GM18867 (cell line): ENCODE results near the gene ZSCAN32.

Source experiments
- ATAC-seq: cut with Tn5 transposase; IDR thresholded peaks from one replicate; pipeline ENCODE4 v1.9.1; 2021; ENCODE audit warnings: mild to moderate bottlenecking, moderate library complexity; ENCODE audit not compliant: unreplicated experiment

ZSCAN32 gene

DNA sequence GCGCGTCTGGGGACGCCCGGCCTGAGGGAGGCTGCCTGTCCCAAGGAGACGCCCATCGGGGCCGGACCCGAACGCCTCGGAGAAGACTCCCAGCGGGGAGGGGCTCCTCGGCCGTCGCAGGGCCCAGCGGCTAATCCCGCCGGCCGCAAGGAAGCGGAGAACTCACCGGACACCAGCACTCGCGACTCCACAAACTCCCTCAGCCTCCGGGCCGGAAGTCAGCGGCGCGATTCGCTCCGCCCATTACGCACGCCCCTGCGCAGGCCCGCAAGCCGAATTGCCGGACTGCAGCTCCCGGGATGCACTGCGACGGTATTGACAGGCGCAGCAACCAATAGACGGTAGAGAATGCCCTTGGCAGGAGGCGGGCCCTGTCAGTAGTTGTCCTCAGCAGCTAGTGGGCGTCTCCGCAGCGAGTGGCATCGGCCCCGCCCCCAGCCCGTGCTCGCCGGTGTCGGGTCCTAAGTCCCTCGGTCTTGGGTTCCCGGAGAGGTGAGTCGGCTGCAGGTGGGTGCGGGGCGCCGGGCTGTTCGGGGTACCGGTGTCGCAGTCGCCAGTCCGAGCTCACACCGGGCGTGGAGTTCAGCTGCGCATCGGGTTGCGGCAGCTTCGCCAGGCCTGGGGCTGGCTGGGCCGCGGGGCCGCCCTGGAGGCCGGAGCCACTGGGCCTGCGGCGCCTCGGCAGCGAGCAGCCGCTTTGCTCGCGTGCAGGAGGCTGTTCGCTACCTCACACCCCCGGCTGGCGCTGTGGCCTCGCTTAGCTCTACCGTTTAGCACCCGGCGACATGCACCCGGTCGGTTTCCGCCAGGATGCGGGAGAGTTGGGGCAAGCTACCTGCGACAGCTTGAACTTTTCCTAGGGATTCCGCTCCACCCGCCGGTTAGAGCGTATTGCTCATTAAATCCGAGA is at the start of gene ZSCAN32, which contains the start of gene ZNF174:
Gene ZSCAN32 (minus strand): TSS at position 226 of the 910 bp plus-strand sequence. CDS start 3,447 bp downstream, outside the sequence.
Gene ZNF174 (plus strand): TSS at position 437 of the 910 bp plus-strand sequence. CDS start 790 bp downstream, outside the sequence.
- peak; percentile 95 for ATAC-seq

DNA sequence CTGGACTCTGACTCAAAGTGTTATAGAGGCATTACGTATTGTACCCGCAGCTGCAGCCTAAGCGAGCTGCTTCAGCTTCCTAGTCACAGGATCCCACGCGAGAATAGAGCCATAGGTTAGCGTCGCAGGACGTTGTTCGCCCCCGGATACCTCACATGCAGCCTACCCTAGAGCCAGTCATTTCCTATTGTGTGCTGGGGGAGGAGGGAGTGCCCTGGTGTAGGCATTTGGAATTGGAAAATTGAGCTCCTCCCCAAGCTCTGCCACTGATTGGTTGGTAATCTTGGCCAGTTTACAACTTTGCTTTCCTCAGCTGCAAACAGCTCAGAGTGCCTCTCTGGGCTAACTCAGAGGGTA is 43.2 kb upstream of the ZSCAN32 start:
- ATAC-seq: no peak

DNA sequence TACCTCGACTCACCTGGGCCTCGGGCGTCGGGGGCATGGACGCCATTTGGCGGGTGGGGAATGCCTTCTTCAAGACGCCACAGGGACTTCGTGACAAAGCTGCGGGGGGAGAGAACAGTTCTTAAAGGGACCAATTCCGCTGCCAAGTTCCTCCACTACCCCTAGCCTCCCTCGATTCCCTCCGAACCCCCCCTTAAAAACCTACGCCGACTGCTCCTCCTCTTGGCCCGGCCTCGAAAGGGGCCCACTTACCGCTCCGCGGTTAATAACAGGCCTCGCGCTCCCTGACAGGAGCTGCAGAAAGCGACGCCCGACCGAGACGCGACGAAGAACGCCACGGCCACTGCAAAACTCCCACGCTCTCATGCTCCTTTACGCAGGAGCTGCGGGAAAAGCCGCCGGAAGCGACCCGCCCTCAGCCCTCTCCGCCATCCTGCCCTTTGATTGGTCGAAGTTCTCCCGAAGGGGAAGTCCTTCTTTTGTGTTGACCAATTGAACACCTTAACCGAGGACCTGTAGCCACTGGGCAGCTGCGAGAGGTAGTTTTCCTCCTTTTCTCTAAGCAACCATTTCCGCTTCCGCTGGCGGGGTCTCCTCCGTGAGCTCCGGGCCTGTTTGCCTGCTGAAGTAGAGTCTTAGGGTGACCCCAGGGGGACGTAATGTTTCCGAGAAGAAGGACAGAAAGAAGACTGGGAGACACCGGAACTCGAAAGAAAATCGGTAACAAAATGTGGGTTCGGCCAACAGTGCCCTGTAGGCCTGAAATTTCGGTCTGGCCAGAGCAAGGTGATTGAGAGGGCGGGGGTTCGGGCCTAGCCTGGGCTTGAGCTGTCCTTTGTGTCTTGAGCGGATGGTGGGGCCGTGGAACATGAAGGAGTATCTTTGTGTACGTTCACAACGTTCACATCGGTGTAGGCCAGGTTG is 42.6 kb upstream of the ZSCAN32 start, which contains the start of the genes NAA60 and ZNF597:
Gene NAA60 (plus strand): TSS at position 573 of the 924 bp plus-strand sequence. CDS start 32,548 bp downstream, outside the sequence.
Gene ZNF597 (minus strand): TSS at position 397 of the 924 bp plus-strand sequence. CDS start 351 bp downstream, at position 46.
- ATAC-seq: peak; percentile 96

DNA sequence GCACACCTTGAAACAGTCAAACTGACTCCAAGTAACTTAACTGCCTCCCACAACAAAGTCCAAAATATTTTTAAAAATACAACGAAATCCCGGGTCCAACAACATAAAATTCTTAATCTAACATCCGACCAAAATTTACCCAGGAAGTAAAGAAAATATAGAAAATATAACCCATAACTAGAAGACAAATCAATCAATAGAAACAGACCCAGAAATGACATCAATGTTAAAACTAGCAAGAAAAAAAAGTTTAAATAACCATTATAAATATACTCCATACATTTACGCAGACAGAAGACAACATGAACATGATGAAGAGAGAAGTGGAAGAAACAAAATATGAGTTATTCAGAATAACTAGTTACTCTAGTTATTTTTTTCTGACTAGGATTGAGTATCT is 38.8 kb upstream of the ZSCAN32 start:
- ATAC-seq: no peak

DNA sequence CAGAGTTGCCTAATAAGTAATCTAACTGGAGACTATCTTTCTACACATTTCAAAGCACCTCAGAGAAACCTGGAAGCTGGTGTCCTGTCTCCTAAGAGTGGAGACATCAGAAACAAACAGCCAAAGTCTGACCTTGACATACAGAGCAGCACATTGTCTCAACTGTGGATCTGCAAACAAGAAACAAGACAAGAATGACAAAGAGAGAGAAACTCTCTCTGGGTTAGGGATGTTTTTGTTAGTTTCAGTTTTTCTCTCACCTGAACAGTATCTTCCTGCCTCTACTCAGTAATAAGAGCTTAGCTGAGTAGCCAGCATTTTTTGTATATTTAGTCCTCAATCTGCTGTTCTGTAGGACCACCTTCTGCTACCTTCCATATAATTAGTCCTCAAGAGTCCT is 33.6 kb upstream of the ZSCAN32 start:
- ATAC-seq: no peak

DNA sequence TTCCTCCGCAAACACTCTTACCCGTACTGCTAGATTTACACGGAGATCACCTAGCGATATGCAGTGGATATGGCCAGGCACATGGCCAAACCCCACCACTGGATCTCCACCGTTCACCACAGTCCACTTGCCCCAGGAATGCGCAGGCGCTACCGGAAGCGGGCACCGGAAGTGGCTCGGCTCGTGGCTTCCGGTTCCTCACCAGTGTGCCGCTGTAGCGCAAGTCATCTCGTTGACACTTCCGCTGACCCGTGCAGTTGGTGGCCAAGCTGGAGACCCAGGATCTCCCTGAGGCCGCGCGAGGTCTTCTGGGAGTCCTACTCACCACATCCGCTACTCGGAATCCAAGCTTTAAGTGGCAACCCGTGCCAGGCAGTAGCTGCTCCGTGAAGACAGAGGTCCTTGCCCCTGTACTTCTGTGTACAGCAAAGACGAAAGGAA is 31.0 kb upstream of the ZSCAN32 start:
- ATAC-seq: no peak

DNA sequence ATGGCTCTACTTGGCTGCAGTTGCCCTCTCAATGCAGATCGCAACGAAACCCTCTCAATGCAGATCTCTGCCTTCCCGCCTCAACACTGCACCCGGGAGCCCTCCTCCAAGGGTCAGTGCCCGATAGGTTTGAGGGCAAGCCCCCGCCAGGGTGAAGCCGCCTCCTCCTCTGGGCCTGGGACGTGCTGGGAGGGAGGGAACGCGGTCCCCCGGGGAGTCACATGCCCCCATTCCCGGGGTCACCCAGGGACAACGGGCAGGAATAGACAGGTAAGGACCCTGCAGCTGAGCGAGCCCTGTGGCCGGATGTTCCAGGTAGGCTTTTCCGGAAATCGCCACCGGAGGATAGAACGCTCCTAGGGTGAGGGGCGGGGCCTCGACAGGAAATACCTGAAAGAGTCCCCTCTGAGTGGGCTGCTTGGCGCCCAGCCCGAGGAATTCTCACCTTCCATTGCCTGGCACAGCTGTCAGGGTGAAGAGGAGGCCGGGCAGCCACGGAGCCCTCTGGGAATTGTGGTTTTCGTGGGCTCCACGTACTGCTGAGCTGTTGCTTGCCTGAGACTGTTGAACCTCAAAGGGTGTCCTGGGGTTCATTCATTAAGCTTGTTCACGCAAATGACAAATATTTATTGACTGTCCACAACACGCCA is 13.1 kb upstream of the ZSCAN32 start:
- no peak for ATAC-seq

DNA sequence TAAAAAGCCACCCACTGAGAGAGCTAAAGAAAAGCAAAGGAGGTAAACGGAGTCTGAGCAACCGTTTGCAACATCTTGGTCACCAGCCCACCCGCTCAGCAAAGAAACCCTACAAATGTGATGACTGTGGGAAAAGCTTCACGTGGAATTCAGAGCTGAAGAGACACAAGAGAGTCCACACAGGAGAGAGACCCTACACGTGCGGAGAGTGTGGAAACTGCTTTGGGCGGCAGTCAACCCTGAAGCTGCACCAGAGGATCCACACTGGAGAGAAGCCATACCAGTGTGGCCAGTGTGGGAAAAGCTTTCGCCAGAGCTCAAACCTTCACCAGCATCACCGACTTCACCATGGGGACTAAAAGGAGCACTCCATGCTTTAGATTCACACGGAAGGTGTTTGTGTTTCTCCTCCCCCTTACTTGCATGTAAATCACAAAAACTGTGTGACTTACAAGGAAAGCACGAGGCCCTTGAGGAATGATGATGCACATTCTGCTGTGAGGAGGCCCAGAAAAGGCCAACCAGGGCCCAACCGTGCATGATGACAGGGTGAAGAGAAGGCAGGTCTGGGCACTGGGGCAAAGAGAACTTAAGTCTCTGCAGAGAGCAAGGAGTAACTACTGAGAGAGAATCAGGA is 7.9 kb upstream of the ZSCAN32 start:
- no peak for ATAC-seq

DNA sequence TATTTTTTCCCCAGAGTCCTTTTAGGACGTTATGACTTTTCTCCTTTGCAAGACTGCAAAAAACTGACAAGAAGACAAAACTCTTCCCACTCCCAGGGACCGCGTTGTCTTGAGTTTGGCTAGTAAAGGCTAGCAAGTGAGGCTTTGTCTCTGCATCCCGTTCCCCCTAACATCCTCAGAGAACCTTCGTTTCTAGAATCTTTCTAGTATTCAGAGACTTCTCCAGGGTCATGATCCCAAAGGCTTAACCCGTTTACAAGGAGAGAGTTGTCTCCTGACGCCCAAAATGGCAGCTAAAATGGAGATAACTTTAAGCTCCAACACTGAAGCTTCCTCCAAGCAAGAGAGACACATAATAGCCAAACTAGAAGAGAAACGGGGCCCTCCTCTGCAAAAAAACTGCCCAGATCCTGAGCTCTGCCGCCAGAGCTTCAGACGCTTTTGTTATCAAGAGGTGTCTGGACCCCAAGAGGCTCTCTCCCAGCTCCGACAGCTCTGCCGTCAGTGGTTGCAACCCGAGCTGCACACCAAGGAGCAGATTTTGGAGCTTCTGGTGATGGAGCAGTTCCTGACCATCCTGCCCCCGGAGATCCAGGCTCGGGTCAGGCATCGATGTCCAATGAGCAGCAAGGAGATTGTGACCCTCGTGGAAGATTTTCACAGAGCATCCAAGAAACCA is 1.1 kb upstream of the ZSCAN32 start:
- ATAC-seq: no peak

DNA sequence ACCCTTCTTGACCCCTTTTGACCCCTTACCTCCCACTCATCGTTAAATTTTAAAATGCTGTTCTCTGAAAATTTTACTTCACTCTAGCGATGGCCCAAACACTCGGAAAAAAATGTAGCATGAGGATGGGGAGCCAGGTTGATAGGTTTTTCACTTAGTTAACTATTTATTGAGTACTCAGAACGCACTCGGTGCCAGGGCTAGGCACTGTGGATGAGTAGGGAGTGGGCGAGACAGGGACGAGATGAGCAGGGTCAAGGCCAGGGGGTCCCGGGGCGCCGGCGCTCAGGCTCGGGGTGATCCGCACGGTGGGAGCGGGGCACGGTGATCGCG is 392 bp downstream of the ZSCAN32 start:
- no peak for ATAC-seq

DNA sequence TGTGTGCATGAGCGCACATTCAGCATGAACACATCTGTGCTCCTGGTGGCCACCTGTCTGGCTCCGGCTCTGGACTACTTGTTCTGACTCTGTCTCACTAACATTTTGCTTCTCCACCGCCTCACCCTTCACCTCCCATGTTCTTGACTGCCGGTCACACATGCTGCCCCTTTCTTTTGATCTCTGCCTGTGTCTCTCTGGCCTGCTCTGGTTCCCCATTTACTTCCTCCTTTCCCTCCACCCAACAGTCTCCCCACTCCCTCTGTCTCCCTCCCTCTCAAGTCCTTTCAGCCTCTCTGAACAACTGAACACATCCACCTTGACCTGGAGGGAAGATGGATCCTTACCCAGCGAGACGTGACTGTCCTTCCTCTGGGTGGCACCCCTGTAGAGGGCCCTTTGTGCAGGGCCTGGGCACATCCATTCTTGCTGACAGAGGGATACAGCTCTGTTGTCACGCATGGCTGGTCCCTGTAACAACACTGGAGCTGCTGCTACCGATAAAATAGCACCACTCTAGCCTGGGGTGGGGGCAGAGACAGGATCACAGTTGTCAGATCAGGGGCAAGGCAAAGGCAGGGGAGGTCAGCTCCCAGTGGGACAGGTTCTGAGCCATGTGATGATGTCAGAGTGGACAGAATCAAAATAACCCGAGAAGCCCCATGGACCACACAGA is 11.0 kb downstream of the ZSCAN32 start:
- no peak for ATAC-seq

DNA sequence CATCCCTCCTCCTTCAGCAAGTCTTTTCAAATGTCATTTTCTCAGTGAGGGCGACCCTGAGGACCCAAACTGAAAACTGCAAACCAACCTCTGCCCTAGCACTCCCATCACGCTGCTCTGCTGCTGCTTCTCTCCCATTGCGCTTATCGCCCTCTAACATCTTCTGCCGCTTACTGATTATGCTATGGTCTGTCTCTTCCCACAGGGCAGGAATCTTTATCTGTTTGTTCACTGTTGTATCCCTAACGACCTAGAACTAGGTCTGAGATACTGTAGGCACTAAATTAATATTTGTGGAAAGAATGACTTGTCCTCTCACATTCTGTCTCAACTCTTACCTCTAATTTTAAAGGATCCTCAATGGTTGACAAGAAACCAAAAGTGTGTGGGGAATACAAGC is 12.5 kb downstream of the ZSCAN32 start:
- ATAC-seq: no peak

DNA sequence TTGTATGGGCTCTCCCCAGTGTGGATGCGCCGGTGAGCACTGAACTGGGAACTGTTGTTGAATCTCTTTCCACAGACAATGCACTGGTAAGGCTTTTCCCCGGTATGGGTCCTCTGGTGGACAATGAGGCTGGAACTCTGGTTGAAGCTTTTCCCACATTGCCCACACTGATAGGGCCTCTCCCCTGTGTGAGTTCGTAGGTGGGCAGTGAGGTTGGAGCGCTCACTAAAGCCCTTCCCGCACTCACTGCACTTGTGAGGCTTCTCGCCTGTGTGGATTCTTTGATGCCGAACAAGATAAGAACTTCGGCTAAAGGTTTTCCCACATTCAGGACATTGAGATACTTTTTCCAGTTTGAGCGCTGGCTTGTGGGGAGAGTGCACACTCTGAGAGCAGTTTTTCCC is 17.8 kb downstream of the ZSCAN32 start:
- no peak for ATAC-seq

DNA sequence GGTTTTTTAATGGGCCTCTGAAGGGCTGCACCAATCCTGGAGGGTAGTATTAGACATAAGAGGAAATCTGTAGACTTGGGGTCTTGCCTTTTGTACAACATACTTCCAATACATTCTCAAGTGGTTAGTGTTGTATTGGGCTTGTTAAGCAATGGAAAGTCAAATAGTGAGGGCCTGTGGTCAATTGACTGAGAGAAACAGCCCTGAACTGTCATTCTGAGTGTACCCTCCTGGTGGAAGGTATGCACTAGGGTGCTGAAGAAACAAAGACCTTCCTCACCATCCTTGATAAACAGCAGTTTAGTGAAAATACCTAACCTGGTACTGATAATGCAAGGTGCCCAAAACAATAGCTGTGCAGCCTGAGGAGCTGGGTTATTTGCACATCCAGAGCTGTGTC is 22.9 kb downstream of the ZSCAN32 start:
- no peak for ATAC-seq

DNA sequence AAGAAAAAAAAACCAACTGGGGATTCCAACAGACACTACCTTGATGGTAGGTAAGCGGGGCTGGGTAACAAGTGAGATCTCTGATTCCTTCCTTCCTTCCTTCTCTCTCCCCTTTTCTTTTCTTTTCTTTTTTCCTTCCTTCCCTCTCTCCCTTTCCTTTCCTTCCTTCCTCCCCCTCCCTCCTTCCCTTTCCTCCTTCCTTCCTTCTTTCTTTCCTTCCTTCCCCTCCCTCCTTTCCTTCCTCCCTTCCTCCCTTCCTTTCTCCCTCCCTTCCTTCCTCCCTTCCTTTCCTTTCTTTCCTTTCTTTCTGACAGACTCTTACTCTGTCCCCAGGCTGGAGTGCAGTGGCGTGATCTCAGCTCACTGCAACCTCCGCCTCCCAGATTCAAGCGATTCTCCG is 25.1 kb downstream of the ZSCAN32 start:
- ATAC-seq: no peak

DNA sequence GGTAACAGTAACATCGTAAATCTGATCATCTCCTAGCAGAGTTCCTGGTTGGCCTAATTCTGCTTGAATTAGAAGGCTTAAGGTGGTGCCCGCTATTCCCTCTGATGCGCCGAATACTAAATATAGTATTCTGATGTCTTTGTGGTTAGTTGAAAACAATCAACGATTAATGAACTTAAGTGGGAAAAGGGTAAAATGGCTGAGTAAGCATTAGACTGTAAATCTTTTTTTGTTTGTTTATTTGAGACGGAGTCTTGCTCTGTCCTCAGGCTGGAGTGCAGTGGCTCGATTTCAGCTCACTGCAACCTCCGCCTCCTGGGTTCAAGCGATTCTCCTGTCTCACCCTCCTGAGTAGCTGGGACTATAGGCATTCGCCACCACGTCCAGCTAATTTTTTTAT is 31.7 kb downstream of the ZSCAN32 start:
- no peak for ATAC-seq

DNA sequence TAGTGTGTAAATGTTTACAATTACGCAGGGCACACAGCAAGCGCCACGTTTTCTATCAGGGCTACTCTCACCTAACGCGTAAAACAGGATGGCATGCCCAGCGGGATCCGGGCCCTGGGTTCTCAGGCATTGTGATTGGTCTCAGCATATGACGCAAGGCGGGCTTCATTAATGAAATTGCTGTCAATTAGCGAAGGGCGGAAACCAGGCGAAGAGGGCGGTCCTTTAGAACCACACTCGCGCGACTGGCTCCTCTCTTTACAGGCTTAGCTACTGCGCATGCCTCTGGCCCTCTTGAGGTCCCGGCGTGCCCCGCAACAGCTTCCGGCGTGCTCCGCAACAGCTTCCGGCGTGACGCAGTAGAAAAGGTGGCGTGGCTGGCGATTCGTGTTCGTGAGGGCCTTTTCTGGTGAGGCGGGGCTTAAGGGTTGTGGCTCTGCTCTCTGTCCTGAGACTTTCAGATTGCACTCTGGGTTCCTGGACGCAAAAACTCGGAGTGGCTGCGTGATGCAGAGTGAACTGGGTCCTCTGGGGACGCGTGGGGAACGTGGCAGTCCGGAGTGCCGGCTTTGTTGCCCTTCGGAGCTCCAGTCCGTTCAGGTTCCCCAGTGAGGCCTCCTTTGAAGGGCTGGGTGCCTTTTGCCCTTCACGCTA is 35.9 kb downstream of the ZSCAN32 start:
- peak; percentile 69 for ATAC-seq

DNA sequence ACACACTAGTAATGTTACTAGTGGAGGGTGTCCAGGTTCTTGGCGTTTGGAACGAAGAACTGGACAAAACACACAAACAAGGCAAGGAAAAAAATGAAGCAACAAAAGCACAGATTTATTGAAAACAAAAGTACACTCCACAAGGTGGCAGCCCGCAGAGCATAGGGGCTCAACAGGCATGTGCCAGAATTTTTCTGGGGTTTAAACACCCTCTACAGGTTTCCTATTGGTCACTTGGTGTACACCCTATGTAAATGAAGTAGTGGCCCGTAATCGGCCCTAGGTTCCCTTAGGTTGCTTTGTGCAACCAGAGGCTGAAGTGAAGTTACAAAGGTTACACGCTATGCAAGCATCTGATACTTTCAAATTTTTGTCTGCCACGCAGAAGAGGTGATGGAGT is 37.0 kb downstream of the ZSCAN32 start:
- no peak for ATAC-seq

DNA sequence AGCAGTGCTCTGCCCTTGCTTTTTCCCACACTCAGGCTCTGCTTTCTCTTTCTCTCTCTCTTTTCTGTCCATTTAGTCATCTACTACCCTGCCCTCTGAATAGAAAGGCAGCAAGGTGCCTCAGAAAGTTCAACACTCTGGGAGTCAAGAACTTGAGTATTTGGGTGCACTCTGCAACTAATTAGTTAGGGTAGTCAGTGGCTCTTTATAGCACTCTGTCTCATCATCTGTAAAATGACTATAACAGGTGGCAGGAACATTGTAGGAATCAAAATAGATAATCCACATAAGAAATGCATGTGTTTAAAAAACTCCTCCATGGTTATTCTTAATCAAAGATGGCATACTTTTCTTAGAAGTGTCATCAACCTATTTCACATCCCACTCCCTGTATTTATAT is 37.9 kb downstream of the ZSCAN32 start:
- no peak for ATAC-seq
